ENCODE measurements around the gene KIAA0319L. TPM values are rescaled to one million over a fixed set of nuclear protein-coding genes. Genes with fewer than 3 reads are reported as not detected.

The KIAA0319L gene
- total and polyA plus RNA-seq, 2 donors (not counting 3 experiments of a cell fraction or from before 2014, with no cell fraction given): 31.4 to 43.4 TPM

DNA sequence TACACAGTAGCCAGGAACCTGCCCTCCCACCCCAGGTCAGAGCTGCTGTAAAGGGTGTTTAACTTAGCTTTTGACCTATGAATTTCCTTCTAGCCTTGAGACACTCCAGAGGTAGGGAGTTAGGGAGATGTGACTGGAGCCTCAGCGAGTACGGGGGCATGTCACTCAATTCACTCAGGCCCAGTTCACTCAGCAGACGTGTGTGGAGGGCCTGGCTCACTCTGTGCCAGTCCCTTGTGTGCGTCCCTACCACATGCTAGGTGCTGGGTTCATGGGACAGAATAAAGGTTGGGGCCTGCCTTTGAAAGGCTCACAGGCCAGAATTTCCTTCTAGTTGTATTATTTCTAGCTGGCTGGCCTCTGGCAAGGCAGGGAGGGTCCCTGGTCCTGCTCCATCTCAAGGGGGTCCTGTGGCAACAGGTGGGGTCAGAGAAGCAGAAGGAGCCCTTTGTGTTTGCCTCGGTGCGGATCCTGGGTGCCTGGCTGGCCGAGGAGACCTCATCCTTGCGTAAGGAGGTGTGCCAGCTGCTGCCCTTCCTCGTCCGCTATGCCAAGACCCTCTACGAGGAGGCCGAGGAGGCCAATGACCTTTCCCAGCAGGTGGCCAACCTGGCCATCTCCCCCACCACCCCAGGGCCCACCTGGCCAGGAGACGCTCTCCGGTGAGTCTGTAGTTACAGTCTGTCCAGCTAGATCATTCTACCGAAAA lies 4.9 kb upstream of the KIAA0319L start:
- Histone ChIP-seq H3K27ac (ENCODE audit: insufficient read depth, low read depth, low read length) (no peak overlapping the region), H3K36me3 (ENCODE audit: control insufficient read depth in 2 of 2, extremely low read depth in 1 of 2, insufficient read depth in 2 of 2, low read length in 2 of 2) (peaks cover 0 to 4% of the 10 kb centered on the region in 2 experiments), H3K4me3 (replicated peaks in 1 of 3; ENCODE audit: insufficient read depth in 1 of 3, low read depth in 1 of 3, low read length in 3 of 3) (no peak overlapping the region), H3K4me2 (ENCODE audit: insufficient read depth, low read length) (no peak overlapping the region), H3K9me3 (replicated peaks; ENCODE audit: control insufficient read depth, insufficient read depth, low read length) (no peaks in the 10 kb centered on the region), H2AFZ (ENCODE audit: low read depth, low read length) (no peak overlapping the region), H3K27me3 (ENCODE audit: control insufficient read depth in 2 of 2, insufficient read depth in 2 of 2, low read length in 2 of 2) (no peaks in the 10 kb centered on the region), H3K79me2 (ENCODE audit: control insufficient read depth, insufficient read depth, low read length) (no peaks in the 10 kb centered on the region), H4K20me1 (replicated peaks; ENCODE audit: control insufficient read depth, extremely low read depth, insufficient read depth, low read length) (no peaks in the 10 kb centered on the region), H3K9ac (replicated peaks; ENCODE audit: extremely low read depth, insufficient read depth, low read length) (no peak overlapping the region), H3K9me1 (replicated peaks; ENCODE audit: control insufficient read depth, extremely low read depth, insufficient read depth, low read length) (no peaks in the 10 kb centered on the region), H3K4me1 (ENCODE audit: control insufficient read depth, extremely low read depth, insufficient read depth, low read length) (no peaks in the 10 kb centered on the region)
- BruUV-seq (replicated peaks): no TSS peak
- ChIA-PET CTCF (interaction anchor here (0.6 to 8.5 kb wide), 4 partner anchors 13 to 168 kb away, joined by 3 to 155 read pairs (median 6); no protein-coding TSS in a partner anchor), POLR2A (no interaction called here)
- TF ChIP-seq JUN (IDR thresholded peaks at IDR 0.05; ENCODE audit: borderline replicate concordance, insufficient read depth, insufficient read length, low read depth): no peak
- TF ChIP-seq EZH2 (IDR thresholded peaks at IDR 0.05; ENCODE audit: borderline replicate concordance, low read depth, low read length, severe bottlenecking): no peak
- no peak for TF ChIP-seq MAX (IDR thresholded peaks at IDR 0.05; ENCODE audit: insufficient read depth, insufficient read length)
- TF ChIP-seq MYC (IDR thresholded peaks at IDR 0.05; ENCODE audit: low read depth, low read length): no peak
- no peak for TF ChIP-seq FOS (IDR thresholded peaks at IDR 0.05; ENCODE audit: borderline replicate concordance, insufficient read depth, low read length)
- no peak for TF ChIP-seq POLR2AphosphoS5 (IDR thresholded peaks at IDR 0.05; ENCODE audit: insufficient read depth, low read depth, low read length)
- TF ChIP-seq GATA2 (IDR thresholded peaks at IDR 0.05; ENCODE audit: insufficient read depth, insufficient read length, low read depth, low read length): no peak
- no peak for TF ChIP-seq POLR2A (IDR thresholded peaks at IDR 0.05; ENCODE audit: low read depth, low read length)
- TF ChIP-seq, protein P1, sequence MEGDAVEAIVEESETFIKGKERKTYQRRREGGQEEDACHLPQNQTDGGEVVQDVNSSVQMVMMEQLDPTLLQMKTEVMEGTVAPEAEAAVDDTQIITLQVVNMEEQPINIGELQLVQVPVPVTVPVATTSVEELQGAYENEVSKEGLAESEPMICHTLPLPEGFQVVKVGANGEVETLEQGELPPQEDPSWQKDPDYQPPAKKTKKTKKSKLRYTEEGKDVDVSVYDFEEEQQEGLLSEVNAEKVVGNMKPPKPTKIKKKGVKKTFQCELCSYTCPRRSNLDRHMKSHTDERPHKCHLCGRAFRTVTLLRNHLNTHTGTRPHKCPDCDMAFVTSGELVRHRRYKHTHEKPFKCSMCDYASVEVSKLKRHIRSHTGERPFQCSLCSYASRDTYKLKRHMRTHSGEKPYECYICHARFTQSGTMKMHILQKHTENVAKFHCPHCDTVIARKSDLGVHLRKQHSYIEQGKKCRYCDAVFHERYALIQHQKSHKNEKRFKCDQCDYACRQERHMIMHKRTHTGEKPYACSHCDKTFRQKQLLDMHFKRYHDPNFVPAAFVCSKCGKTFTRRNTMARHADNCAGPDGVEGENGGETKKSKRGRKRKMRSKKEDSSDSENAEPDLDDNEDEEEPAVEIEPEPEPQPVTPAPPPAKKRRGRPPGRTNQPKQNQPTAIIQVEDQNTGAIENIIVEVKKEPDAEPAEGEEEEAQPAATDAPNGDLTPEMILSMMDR (IDR thresholded peaks at IDR 0.05; ENCODE audit: extremely low read depth in 1 of 2, insufficient read depth in 1 of 2, low read depth in 1 of 2, low read length in 2 of 2): no peak
- dilution Hi-C loops (cut with MboI; ENCODE audit: extremely low pct_ligation_motif_present, low sequenced_read_pairs) (no loop called here), intact Hi-C loops (cut with micrococcal nuclease) (loop anchor here (5.0 kb wide), 1 partner anchor 710 kb away; no protein-coding TSS in a partner anchor)
- FAIRE-seq (no peak), DNase-seq (ENCODE audit: low read depth, low spot score) (no peak)
